SIG-M5 treated with dmso at 0.1 percent for 504 hours (cell line): ENCODE results near the gene RARS2.
"Not testable (repeated sequence)": the region's sequence is repeated elsewhere in the genome, so short reads cannot be mapped to it uniquely, and the experiment has no call there.

Experiments used
- DNase-seq: peaks from one replicate; lab custom pipeline; 2025; ENCODE audit not compliant: unreplicated experiment; lab: John Stamatoyannopoulos, UW

Gene RARS2, protein sequence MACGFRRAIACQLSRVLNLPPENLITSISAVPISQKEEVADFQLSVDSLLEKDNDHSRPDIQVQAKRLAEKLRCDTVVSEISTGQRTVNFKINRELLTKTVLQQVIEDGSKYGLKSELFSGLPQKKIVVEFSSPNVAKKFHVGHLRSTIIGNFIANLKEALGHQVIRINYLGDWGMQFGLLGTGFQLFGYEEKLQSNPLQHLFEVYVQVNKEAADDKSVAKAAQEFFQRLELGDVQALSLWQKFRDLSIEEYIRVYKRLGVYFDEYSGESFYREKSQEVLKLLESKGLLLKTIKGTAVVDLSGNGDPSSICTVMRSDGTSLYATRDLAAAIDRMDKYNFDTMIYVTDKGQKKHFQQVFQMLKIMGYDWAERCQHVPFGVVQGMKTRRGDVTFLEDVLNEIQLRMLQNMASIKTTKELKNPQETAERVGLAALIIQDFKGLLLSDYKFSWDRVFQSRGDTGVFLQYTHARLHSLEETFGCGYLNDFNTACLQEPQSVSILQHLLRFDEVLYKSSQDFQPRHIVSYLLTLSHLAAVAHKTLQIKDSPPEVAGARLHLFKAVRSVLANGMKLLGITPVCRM

GRCh38 chr6:87589693-87590416 lies at the start of gene RARS2, which contains the start of gene ORC3:
RARS2 (minus strand) TSS chr6:87589987; CDS start chr6:87589957, 30 bp downstream.
ORC3 (plus strand) TSS chr6:87590135; CDS start chr6:87590169, 34 bp downstream.
- DNase-seq = peak; percentile 91

DNA sequence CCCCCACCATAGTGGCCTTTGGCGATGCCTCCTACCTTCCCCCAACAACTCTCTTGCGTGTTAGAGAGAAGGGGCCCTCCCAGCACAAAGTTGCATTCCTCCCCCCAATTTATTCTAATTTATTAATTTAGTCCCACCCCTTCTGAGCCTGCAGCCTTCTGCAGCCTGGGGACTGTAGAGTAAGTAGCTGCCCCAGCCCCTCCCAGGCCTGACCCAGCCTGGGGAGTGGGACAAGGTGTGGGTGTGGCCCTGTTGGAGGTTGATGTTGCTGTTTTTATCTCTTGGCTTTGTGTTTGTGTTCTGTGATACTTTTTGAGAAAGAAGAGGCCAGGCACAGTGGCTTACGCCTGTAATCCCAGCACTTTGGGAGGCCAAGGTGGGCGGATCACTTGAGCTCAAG lies 49.6 kb upstream of the RARS2 start:
- no peak for DNase-seq

DNA sequence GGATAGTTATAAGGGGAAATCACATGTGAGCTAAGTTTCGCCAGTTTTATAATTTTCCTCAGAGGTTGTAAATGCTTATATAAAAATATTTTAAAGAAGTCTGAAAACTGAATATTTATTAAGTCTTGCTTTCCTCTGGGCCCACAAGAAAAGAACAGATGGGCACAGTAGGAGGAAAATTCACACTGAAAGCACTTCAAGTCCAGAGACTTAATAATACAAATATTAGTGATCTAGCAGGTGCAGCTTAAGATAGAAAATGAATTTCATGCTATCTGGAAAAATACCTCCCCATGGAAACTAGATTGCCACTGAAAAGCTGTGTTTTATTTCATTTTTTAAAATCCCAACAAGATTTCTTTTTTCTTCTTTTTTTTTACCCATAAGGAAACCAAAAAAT lies 47.3 kb upstream of the RARS2 start:
- DNase-seq = no peak

DNA sequence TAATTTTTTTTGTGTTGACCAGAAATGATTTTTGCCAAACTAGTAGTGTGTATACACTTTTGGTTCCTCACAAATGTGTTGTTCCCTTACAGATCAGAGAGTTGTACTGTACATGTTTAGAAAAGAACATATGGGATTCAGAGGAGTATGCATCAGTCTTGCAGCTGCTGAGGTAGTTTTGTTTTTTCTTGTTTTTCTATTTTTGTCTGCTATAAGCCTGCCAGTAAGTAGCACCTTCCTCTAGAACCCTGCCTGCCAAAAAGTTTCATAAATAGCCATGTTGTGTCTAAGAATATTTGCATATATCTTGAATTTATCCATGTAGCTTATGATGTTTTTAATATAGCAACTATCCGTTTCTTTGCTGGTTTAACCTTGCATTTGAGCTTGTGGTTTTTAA lies 46.5 kb upstream of the RARS2 start:
- no peak for DNase-seq

DNA sequence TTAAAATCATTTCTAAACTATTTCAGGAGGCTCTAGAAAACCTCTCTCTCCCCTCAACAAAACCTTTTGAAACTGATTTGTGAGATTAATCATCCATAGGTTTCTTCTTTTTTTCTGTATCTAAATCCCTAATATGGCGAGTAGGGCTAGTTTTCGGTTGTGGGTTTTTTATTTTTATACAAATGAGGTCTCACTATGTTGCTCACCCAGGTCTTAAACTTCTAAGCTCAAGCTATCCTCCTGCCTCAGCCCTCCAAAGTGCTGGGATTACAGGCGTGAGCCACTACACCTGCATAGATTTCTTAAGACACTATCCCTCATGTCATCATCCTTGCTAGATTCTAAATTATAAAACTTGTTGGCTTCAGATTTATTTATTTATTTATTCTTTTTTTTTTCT lies 44.1 kb upstream of the RARS2 start:
- no peak for DNase-seq

GRCh38 chr6:87630746-87631145 lies 41.0 kb upstream of the RARS2 start:
- no peak for DNase-seq

DNA sequence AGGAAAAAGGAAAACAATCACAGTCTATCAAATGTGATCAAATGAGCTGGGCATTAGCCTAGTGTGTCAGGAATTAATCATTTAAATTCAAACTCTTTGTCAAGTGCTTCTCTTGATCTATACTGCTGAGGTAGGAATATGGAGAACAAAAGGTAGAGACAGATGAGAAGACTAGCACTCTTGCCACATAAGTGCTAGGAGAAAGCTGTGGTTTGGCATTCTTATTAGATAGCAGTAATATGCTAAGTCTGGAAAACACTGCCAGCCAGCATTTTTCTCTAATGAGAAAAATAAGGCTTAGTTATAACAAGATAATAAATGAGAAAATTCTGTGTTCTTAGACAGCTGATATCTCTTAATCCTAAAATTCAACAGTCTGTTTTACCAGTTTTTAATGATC lies 39.1 kb upstream of the RARS2 start:
- no peak for DNase-seq

GRCh38 chr6:87628424-87628823 lies 38.6 kb upstream of the RARS2 start:
- DNase-seq = no peak

- DNase-seq = peak; percentile 3
Measured at GRCh38 chr6:87623248-87623647, 33.5 kb upstream of the RARS2 start.

GRCh38 chr6:87618531-87618930 lies 28.7 kb upstream of the RARS2 start:
- DNase-seq = no peak

DNA sequence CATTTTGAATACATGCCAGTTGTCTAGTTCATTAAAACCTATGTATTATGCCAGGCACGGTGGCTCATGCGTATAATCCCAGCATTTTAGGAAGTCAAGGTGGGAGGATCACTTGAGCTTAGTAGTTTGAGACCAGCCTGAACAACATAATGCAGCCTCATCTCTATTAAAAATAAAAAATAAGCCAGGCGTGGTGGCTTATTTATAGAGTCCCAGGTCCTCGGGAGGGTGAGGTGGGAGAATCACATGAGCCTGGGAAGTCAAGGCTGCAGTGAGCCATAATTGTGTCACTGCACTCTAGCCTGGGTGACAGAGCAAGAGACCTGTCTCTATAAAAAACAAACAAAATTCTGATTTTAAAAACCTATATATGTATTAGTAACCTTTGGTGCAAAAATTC lies 27.6 kb upstream of the RARS2 start:
- no peak for DNase-seq

DNA sequence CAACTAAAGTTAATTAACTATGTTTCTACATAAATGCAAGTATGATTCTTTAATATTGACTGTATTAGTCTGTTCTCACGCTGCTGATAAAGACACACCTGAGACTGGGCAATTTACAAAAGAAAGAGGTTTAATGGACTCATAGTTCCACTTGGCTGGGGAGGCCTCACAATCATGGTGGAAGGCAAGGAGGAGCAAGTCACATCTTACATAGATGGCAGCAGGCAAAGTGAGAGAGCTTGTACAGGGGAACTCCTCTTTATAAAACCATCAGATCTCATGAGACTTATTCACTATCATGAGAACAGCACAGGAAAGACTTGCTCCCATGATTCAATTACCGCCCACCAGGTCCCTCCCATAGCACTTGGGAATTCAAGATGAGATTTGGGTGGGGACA lies 23.2 kb upstream of the RARS2 start:
- not testable (repeated sequence) for DNase-seq

- no peak for DNase-seq
Measured at GRCh38 chr6:87608802-87609201, 19.0 kb upstream of the RARS2 start.

- no peak for DNase-seq
Measured at GRCh38 chr6:87606199-87606598, 16.4 kb upstream of the RARS2 start.

- no peak for DNase-seq
Measured at GRCh38 chr6:87600576-87600975, 10.8 kb upstream of the RARS2 start.

DNA sequence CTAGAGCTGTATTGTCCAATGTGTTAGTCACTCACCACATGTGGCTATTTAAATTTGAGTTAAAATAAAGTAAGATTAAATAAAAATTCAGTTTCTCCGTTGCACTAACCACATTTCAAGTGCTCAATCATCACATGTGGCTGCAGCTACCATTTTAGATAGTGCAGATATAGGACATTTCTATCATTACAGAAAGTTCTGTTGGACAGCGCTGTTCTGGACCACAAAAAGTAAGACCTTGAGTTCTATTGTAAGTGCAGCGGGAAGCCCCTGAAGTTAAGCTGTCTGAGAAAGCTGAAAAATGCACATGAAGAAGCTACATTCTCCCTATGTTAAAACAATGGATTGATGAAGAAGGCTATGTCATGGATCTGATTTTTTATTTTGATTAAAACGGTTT lies 1.2 kb upstream of the RARS2 start:
- DNase-seq = no peak

DNA sequence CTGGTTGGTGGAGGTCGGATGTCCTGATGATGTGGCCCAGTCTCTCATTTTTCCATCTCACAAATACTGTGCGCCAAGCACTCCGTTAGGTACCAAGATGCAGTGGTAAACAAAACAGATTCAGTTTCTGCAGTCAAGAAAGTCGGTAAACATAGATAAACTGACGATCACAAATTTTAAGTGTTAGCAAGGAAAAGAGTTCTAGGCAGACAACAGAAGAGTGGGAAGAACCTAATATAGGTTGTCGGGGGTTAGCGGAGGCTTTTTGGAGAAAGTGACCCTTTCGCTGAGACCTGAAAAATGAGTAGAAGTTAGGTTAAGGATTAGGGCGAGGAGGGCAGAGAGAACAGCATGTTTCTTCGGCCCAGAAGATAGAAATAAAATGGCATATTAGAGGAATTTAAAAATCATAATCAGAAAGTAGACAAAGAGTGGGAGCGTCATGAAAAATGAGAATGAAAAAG lies 662 bp upstream of the RARS2 start:
- no peak for DNase-seq

DNA sequence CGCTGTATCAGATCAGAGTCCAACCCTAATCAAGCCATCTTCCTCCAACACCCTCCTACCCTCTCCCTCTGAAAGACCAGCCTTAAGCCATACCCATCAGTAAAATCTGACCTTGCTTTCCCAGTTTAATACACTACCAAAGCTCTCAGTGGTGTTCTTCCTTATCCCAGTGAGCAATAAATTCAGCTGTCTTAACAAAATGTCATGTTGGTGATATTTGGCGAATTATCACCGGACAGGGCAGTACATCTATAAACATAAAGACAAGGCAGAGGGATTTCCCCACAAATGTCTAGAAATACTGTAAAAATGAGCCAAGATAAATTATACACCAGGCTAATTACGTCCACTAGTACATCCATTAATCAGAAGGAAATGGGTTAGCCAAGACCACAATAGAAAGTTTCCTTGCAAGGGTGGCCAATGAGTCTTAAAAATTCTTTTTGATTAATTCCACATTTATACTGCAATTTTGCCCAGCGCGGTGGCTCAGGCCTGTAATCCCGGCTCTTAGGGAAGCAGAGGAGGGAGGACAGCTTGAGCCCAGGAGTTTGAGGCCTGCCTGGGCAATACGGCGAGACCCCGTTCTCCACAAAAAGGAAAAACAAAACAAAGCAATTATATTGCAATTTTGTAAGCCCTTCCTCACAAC lies 905 bp downstream of the RARS2 start:
- DNase-seq = no peak

DNA sequence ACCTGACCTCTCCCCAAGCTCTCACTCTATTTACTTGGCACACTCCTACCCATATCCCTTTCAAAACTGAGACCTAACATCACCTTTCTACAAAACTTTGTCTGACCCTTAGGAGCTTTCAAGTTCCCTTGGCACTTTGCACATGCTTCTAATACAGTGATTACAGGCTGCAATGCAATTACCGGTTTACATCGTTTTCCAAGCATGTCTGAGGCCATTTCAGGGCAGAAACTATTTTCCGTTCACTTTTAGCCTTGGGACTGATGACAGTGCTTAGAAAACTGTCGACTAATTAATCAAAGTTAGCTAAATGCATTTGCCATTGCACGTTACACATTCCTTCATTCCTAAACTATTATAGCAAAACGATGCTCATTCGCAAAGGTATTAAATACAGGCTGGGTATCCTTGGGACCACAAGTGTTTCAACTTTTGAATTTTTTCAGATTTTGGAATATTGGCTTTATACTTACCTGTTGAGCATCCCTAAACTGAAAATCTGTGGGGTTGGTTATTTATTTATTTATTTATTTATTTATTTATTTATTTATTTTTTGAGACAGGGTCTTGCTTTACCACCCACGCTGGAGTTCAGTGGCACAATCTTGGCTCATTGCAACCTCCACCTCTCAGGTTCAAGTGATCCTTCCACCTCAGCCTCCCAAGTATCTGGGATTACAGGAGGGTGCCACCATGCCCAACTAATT lies 3.3 kb downstream of the RARS2 start:
- DNase-seq = no peak

- DNase-seq = no peak
Measured at GRCh38 chr6:87583822-87584221, 6.0 kb downstream of the RARS2 start.

DNA sequence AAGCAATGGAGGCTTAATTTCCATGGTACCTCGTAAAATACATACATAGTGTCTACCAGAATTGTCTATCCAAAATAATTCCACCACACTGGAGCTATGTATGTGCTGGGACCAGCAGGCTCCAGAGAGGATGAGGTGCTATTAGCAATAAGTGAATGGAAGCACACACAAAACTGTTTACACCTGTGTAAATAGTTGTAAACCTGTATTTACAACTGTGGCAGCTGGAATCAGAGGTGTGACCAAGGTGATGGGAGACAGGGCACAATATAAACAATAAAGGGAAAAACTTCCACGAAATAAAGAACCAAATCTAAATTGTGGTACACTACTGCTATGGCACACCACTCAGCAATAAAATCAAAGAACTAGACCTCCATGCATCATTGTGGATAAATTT lies 14.4 kb downstream of the RARS2 start:
- no peak for DNase-seq
